Effector memory CD4-positive, alpha-beta T cell (primary cell): ENCODE measurements around the gene RDH13.
A peak's percentile ranks its signal among the peaks of the same experiment; 100 is the strongest.

Experiments used
- DNase-seq, 3 donors: peaks; one replicate each; pipeline ENCODE4 v3.0.0-alpha.2; 2020
- H3K27ac ChIP-seq: 2 replicates; pipeline ENCODE4 v1.7.0; 2013; ENCODE audit warnings: mild to moderate bottlenecking, low read length, moderate library complexity; ENCODE audit not compliant: insufficient read depth, poor library complexity, severe bottlenecking
- H3K27me3 ChIP-seq: replicated peaks from 2 replicates; pipeline ENCODE4 v1.7.0; 2013; ENCODE audit warnings: mild to moderate bottlenecking, low read length; ENCODE audit not compliant: insufficient read depth, control insufficient read depth, poor library complexity, severe bottlenecking
- H3K36me3 ChIP-seq: 2 replicates; pipeline ENCODE4 v1.7.0; 2013; ENCODE audit warnings: mild to moderate bottlenecking, low read length, moderate library complexity; ENCODE audit not compliant: control insufficient read depth, insufficient read depth
- H3K4me1 ChIP-seq: 2 replicates; pipeline ENCODE4 v1.7.0; 2013; ENCODE audit warnings: low read length, mild to moderate bottlenecking; ENCODE audit not compliant: control insufficient read depth, insufficient read depth, poor library complexity, severe bottlenecking
- H3K4me3 ChIP-seq: 2 replicates; pipeline ENCODE4 v1.7.0; 2013; ENCODE audit warnings: low read length, low read depth, mild to moderate bottlenecking; ENCODE audit not compliant: insufficient read depth, poor library complexity, severe bottlenecking
- H3K9me3 ChIP-seq: 2 replicates; pipeline ENCODE4 v1.7.0; 2013; ENCODE audit warnings: mild to moderate bottlenecking, low read length, moderate library complexity; ENCODE audit not compliant: control insufficient read depth

The RDH13 gene

DNA sequence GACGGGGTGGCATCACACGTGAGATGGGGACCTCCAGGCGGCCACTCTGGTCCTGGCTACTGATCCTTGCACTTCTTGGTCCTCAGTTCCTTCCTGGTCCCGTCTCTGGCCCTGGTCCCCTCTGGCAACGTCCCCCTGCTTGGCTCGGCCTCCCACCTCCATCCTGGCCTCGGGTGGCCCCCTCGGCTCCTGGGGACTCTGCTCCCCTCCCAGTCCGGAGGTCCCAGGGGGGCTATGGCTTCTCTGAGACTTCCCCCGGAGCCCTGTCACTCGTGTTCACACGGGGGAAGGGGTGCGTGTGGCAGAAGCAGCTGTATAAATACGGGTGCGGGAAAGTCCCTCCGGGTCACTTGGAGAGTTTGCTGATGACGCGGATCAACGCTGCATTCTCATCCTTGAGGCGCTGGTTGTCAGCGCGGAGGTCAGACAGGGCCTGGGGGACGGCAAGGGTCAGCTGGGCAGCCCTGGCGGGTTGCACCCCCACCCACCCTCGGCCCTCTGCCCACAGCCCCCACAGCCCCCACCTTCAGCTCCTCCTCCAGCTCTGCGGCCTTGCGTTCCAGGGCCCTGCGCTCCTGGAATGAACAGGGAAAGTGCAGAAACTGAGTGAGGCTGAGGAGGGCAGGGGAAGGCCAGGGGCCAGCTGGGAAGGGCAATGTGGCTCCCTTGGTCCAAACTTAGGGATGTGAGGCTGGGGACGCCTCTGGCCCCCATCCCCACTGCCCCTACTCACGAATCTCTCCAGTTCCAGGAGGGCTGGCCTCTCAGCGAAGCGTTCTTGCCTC, 28.4 kb upstream of the RDH13 start:
- peaks cover 19% of the 10 kb centered on the region for H3K27me3 ChIP-seq
- H3K9me3 ChIP-seq: no peaks in the 10 kb centered on the region
- H3K27ac ChIP-seq: no peak overlapping the region
- no peak overlapping the region for H3K4me3 ChIP-seq
- peaks cover 19% of the 10 kb centered on the region for H3K4me1 ChIP-seq
- no peak for DNase-seq
- peaks cover 38% of the 10 kb centered on the region for H3K36me3 ChIP-seq

DNA sequence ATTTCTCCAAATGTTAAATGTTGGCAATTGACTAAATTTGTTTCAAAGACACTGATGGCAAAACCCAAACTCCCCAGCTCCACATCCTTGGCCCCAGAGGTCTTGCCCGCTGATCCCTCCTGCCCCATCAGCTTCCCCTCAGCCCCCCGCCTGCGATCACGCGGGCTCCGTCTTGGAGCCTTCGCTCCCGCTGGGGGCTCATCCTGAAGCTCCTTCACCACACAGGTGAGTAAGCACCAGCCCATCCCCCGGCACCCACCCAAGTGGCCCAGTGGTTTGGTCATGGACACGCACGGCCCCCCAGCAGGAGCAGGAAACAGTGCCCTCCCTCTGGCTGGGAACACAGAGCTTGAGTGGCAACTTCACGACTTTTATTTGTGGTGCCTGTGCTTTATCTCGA, 27.6 kb upstream of the RDH13 start:
- Histone ChIP-seq H3K9me3 (no peaks in the 10 kb centered on the region), H3K4me1 (peaks cover 19% of the 10 kb centered on the region), H3K4me3 (no peak overlapping the region), H3K27me3 (peaks cover 22% of the 10 kb centered on the region), H3K36me3 (peaks cover 34% of the 10 kb centered on the region), H3K27ac (no peak overlapping the region)
- DNase-seq: no peak

DNA sequence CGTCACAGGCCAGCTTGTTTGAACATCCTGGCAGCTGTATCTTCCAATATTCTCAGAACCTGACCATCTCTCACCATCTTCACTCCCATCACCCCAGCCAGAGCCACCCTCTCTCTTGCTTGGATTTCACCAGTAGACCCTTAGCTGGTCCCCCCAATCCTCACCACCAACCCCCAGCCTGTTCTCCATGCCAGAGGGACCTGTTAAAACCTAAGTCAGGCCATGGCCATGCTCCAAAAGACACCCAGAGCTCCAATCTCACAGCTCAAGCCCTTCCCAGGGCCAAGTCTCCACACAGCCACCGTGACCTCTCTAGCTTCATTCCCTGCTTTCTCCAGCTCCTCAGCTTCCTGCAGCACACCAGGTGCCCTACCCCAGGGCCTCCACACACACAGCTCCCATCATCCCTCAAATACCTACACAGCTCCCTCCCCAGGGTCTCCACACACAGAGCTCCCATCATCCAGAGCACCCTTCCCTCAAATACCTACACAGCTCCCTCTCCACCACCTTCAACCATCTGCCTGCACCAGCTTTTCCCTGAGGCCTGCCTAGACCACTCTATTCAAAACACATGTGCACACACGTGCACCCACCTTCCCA, 26.5 kb upstream of the RDH13 start:
- Histone ChIP-seq H3K4me1 (peaks cover 19% of the 10 kb centered on the region), H3K27me3 (peaks cover 23% of the 10 kb centered on the region), H3K4me3 (no peak overlapping the region), H3K36me3 (peaks cover 25% of the 10 kb centered on the region), H3K27ac (no peak overlapping the region), H3K9me3 (no peaks in the 10 kb centered on the region)
- DNase-seq: no peak

DNA sequence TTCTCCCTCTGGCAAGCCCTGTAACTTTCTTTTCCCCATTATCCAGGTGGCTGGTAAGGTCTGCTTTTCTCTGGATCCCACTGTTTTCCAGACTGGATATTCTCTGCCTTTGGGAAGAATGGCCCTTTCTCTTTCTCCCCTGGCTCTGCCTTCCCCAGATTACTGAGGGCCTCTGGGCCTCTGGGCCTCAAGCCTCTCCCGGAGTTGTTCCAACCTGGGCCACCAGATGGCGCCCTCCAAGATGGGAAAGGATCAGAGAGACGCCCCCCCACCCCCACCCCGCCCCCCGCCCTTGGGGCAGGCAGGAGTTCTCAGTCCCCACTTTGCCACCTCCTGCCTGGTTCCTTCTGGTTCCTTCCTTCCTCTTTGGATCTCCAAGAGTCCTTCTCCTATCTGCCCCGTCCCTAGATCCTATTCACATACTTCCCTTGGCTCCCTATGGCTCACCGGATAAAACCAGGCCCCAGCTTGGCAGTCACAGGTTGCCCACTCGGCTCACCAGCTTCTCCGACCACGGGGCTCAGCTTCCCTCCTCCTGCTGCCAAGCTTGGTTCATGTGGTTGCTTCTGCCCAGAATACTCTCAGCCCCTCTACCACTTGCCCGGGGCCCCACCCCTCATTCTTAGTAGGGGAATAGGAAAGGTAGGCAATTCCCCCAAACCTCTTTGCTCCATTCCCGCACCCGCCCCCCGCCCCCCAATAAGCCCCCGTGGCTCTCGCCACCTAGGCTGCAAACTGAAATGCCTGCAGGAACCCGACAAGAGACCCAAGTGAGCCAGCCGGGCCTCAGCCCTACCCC, 25.8 kb upstream of the RDH13 start:
- DNase-seq: peak; percentile 48 to 69 (median 57)
- Histone ChIP-seq H3K36me3 (peaks cover 22% of the 10 kb centered on the region), H3K4me1 (peaks cover 19% of the 10 kb centered on the region), H3K27me3 (peaks cover 26% of the 10 kb centered on the region), H3K27ac (no peak overlapping the region), H3K4me3 (no peak overlapping the region), H3K9me3 (no peaks in the 10 kb centered on the region)

DNA sequence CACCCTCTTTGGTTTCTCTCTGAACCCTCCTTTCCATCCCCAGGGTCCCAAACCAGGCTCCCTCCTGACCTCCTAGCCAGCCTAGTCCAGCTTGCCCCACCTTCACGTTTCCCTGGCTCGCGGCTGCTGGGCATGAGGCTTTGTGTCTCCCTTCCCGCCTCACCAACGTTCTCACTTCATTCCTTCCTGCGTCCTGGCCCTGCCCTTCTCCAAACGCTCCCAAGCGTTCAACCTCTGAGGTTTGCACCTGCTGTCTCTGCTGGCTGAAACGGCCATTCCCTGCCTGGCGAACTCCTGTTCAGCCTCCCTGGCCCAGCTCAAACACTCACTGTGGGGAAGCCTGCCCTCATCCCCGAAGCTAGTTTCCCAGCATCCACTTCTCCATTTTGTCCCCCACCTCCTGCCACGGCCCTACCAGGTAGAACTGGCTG, 25.1 kb upstream of the RDH13 start:
- Histone ChIP-seq H3K27ac (no peak overlapping the region), H3K4me3 (no peak overlapping the region), H3K36me3 (peaks cover 22% of the 10 kb centered on the region), H3K9me3 (no peaks in the 10 kb centered on the region), H3K4me1 (peaks cover 19% of the 10 kb centered on the region), H3K27me3 (peaks cover 33% of the 10 kb centered on the region)
- no peak for DNase-seq

DNA sequence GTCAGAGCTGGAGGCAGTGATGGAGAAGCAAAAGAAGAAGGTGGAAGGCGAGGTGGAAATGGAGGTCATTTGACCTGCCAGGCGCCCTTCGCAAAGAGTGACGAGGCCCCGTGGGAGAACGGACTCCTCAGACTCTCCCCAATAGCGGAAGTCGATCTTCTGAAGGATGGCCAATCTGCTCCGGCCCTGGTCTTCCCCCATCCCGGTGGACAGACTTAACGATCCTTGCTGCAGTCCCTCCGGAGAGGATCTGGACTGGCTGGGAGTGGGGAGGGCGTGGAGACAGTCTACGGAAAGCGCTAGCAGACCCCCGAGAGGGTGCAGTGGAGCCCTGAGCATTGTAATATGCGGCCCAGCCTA, 24.6 kb upstream of the RDH13 start:
- peak overlapping the region; percentile 22 for H3K4me3 ChIP-seq
- H3K36me3 ChIP-seq: peaks cover 18% of the 10 kb centered on the region
- H3K9me3 ChIP-seq: no peaks in the 10 kb centered on the region
- H3K4me1 ChIP-seq: peaks cover 20% of the 10 kb centered on the region
- peaks cover 38% of the 10 kb centered on the region for H3K27me3 ChIP-seq
- DNase-seq: no peak
- no peak overlapping the region for H3K27ac ChIP-seq

DNA sequence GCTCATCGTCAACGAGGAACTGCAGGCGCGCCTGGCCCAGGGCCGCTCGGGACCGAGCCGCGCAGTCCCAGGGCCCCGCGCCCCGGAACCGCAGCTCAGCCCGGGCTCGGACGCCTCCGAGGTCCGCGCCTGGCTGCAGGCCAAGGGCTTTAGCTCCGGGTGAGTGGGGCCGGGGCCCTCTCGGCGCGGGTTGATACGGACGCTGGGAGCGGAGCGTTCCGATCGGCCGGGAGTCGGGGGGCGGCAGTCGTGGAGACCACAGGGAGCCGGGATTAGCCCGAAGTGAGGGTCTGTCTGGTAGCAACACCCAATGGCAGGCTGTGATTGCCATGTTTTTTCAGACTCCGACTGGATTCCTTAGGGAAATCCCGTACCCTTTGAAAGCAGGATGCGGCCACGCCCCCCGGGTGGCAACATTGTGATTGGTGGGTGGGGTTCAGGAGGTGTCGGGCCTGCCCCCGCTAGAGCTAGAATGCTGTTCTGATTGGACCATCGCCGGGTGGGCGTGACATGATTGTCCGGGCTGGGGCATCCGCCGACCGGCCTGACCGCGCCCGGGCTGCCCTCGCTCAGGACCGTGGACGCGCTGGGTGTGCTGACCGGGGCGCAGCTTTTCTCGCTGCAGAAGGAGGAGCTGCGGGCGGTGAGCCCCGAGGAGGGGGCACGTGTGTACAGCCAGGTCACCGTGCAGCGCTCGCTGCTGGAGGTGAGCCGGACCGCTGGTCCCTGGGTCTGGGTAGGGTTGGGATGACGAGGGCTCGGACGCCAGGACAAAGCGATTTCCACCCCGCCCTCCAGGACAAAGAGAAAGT, 24.0 kb upstream of the RDH13 start:
- H3K27me3 ChIP-seq: peaks cover 44% of the 10 kb centered on the region
- H3K27ac ChIP-seq: no peak overlapping the region
- H3K4me3 ChIP-seq: peak overlapping the region; percentile 22
- DNase-seq: peak; percentile 28 to 50 (median 36)
- H3K9me3 ChIP-seq: no peaks in the 10 kb centered on the region
- peaks cover 26% of the 10 kb centered on the region for H3K4me1 ChIP-seq
- H3K36me3 ChIP-seq: peaks cover 12% of the 10 kb centered on the region

DNA sequence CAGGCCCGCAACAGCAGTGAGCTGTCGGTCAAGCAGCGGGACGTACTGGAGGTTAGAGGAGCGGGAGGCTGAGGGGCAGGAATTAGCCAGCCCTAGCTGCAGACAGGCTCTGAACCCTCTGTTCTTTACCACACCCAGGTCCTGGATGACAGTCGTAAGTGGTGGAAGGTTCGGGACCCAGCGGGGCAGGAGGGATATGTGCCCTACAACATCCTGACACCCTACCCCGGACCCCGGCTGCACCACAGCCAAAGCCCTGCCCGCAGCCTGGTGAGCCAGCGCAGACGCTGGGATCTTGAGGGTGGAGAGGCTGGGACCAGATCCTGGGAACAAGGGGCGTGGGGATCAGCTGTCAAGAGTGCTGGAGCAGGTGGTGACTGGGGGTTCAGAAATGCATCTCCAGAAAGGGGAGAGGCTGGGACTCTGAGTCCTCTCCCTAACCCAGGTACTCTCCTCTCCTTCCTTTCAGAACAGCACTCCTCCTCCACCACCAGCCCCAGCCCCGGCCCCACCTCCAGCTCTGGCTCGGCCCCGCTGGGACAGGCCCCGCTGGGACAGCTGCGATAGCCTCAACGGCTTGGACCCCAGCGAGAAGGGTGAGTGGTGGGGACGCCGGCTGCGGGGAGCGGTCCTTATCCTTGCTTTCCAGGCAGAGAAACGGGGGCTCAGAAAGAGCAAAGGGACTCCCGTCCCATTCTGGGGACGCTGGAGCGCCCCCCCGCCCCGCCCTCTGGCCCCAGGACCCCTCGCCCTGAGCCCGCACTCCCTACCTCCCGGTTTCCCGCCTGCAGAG, 23.2 kb upstream of the RDH13 start:
- no peak overlapping the region for H3K27ac ChIP-seq
- no peak overlapping the region for H3K4me3 ChIP-seq
- peaks cover 34% of the 10 kb centered on the region for H3K4me1 ChIP-seq
- peaks cover 49% of the 10 kb centered on the region for H3K27me3 ChIP-seq
- DNase-seq: no peak
- H3K36me3 ChIP-seq: peaks cover 5% of the 10 kb centered on the region
- no peaks in the 10 kb centered on the region for H3K9me3 ChIP-seq

DNA sequence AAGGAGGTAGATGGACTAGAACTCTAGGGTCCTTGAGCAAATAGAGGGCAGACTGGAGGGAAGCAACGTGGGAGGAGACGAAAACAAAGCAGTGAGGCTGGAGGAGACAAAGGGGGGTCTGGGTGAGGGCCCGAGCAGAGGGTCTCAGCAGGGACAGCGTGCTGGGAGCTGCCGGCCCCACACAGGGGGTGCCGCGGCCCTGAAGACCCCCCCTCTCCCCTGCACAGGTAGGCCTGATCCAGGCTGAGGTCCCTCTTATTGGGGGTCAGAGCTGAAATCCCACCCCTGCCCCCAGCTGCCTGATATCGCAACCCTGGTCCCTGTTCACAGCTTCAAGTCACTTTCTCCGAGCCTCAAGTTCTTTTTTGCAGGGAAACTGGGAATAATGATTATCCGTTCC, 21.5 kb upstream of the RDH13 start:
- Histone ChIP-seq H3K9me3 (no peaks in the 10 kb centered on the region), H3K27me3 (peaks cover 49% of the 10 kb centered on the region), H3K36me3 (no peaks in the 10 kb centered on the region), H3K27ac (no peak overlapping the region), H3K4me3 (no peak overlapping the region), H3K4me1 (peaks cover 43% of the 10 kb centered on the region)
- DNase-seq: no peak
